ENCODE data around the gene CABCOCO1.

CABCOCO1 gene

DNA sequence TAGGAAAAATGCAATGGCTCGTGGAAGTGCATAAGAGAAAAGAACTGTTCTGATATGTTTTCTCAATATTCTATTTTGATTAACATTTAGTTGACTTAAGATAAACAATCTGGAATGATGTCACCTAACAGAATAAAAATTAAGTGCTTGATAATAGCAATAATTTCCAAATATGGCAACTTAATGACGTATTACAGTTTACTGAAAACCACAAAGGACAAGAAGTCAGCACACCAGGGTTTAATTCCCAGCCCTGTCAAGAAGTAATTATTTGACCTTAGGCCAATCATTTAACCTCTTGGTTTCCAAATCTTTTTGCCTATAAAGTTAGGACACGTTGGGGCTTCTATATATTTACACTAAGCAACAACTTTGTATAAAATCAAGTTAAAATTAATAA lies 95.7 kb downstream of the CABCOCO1 start:
- TF ChIP-seq, protein P1, sequence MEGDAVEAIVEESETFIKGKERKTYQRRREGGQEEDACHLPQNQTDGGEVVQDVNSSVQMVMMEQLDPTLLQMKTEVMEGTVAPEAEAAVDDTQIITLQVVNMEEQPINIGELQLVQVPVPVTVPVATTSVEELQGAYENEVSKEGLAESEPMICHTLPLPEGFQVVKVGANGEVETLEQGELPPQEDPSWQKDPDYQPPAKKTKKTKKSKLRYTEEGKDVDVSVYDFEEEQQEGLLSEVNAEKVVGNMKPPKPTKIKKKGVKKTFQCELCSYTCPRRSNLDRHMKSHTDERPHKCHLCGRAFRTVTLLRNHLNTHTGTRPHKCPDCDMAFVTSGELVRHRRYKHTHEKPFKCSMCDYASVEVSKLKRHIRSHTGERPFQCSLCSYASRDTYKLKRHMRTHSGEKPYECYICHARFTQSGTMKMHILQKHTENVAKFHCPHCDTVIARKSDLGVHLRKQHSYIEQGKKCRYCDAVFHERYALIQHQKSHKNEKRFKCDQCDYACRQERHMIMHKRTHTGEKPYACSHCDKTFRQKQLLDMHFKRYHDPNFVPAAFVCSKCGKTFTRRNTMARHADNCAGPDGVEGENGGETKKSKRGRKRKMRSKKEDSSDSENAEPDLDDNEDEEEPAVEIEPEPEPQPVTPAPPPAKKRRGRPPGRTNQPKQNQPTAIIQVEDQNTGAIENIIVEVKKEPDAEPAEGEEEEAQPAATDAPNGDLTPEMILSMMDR (IDR thresholded peaks at IDR 0.05; ENCODE audit: extremely low read depth, missing control alignments): no peak
- DNase-seq (ENCODE audit: low spot score): no peak

DNA sequence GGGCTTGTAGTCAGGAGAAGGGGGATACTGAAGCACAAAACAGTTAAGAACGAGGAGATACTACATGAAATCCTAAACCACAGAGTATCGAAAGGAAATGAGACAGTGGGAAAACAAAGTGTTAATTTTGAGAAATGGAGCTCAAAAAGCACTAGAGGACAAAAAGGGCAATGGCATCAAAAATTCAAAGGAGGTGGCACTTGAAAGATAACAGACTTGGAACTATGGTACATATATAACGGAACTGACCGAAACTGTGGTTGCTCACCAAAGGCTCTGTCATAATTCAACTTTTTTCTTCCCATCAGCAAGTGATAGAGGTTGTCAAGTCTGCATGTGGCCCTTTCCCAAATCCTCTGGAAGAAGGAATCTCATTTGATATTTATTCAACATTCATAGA lies 97.0 kb downstream of the CABCOCO1 start:
- DNase-seq (ENCODE audit: low spot score): no peak
- TF ChIP-seq, protein P1 (IDR thresholded peaks at IDR 0.05; ENCODE audit: extremely low read depth, missing control alignments): no peak

DNA sequence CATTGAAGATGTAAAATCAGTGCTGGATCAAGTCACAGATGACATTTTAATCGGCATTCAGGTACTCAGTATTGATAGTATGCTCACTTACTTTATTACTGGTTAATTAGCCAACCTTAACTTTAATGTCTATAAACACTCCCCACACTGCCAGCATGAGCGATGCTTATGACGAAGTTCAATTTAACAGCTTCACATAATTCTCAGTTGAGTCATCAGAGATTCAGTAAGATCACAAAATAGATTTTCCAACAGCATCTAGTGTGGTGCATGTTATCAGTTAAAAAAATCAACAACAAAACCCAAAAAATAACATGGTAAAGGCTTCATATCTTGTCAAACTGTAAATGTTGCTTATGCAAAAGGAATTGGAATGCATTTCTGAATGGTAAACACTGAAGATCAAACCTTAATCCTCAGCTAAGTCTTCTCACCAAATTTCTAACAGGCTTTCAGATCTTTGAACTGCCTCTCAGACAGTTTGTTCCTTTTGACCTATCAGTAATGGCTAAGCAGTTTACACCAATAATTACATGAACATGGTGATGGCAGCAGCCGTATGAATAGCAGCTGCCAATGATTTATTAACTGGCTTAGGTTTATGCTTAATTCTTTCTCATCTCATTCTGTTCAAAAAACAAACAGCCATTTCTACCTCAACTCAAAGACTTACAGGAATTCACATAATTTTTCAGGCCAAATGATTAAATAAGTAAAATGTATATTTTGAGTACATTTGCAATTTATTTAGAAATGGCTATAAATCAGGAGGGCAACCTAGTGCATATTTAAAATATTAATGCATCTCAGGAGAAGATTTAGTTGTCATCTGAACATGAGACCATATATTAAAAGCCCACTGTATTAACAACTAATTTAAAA lies 98.5 kb downstream of the CABCOCO1 start:
- TF ChIP-seq, protein P1 (IDR thresholded peaks at IDR 0.05; ENCODE audit: extremely low read depth, missing control alignments): no peak
- no peak for DNase-seq (ENCODE audit: low spot score)

DNA sequence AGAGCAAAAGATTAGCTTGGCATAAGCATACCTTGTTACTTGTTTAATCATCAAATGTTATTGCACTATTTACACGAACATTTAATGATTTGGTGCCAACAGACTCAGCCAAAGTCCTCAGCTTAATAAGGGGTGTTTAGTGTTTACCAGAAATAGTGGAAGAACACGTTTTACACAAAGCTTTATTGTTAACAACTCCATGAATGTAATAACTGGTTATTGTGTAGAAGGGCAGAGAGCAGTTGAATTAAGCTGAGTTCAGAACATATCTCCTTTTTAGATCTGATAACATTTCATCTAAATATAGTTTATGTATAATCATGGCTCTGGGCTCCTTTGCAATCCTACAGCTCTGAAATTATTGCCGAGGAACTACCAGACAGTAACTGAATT lies 99.1 kb downstream of the CABCOCO1 start:
- DNase-seq (ENCODE audit: low spot score): no peak
- TF ChIP-seq, protein P1 (IDR thresholded peaks at IDR 0.05; ENCODE audit: extremely low read depth, missing control alignments): no peak

DNA sequence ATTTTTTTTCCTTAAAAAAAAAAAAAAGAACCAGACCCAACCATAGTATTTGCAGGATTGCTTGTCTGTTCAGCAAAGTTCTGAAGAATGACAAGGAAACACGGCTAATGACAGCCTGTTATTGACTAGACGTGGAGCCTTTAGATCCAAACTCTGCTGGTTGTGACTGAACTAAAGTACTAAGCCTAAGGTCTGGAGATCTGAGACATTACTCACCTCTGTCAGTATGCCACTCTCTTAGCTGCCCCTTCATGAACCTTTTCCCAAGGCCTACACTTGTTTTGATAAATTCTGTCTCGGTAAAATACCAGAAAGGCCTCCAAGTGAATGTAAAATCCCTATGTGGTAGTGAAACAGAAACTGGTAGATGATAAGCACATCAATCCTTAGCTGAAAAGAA lies 101.0 kb downstream of the CABCOCO1 start:
- DNase-seq (ENCODE audit: low spot score): no peak
- TF ChIP-seq, protein P1 (IDR thresholded peaks at IDR 0.05; ENCODE audit: extremely low read depth, missing control alignments): no peak

DNA sequence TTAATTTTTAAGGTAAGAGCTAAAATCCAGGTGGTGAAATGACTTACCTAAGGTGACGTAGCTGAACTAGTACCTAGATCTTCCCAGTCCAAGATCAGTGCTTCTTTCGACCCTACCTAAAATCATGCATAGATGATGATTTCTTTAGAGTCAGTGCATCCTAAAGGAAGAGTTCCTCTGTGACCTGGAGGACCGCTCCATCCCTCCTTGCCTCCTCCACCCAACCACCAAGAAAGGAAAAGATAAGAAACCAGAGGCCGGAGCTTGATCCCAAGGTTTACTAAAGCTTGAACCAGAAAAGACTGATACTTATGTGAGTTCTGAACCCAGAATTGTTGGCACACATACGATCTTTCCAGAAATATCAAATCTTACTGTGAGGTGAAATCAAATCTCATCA lies 101.8 kb downstream of the CABCOCO1 start:
- TF ChIP-seq, protein P1 (IDR thresholded peaks at IDR 0.05; ENCODE audit: extremely low read depth, missing control alignments): no peak
- DNase-seq (ENCODE audit: low spot score): no peak

DNA sequence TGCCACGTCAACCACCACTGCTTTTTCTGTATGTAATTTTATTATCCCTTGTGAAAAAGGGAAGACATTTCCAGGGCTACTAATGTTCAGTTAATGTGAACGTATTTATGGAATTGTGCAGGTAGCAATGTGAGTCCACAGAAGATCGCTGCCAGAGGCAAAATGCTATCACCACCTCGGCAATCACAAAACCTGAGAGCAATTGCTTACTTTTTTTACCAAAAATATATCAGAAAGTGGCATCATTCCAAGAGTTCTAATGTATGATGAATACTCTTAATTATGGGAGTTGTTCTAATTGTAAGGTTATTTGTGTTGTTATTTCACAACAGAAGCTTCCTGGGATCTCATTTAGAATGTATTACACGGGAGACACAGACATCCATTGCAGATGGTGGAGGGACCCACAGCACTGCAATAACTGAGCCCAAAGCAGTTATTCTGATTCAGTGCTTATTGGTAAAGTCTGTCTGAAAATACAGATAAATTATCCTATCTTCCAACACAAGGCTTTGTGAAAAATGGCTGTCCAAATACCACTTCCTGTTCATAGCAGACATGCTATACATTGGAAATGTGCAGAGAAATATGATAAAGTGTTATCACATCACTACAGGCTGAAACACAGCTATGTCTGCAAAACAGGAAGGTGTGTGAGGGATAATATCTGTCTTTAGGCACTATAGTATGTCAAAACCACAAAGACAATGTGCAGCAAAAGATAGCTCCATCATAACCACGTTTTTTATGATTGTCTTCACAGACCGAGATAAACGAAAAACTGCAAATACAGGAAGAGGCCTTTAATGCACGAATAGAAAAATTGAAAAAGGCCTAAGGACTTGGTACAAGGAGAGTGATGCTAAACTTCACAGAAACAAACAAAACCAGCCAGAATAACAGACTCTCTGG lies 102.7 kb downstream of the CABCOCO1 start:
- no peak for DNase-seq (ENCODE audit: low spot score)
- TF ChIP-seq, protein P1 (IDR thresholded peaks at IDR 0.05; ENCODE audit: extremely low read depth, missing control alignments): no peak

Measured in GM20000 (cell line).